Activated T-helper 9 cell treated with anti-CD3 and anti-CD28 coated beads, Interleukin-2, amount 50 U/mL, for 16 hours (primary cell): ENCODE data around the gene TEX2.
A peak's percentile ranks its signal among the peaks of the same experiment; 100 is the strongest.
"Not testable (repeated sequence)": the region's sequence is repeated elsewhere in the genome, so short reads cannot be mapped to it uniquely, and the experiment has no call there.

Experiments
- DNase-seq: peaks from one replicate; pipeline ENCODE4 v3.0.0-alpha.2; 2020; ENCODE audit warnings: low read depth

The TEX2 gene

DNA sequence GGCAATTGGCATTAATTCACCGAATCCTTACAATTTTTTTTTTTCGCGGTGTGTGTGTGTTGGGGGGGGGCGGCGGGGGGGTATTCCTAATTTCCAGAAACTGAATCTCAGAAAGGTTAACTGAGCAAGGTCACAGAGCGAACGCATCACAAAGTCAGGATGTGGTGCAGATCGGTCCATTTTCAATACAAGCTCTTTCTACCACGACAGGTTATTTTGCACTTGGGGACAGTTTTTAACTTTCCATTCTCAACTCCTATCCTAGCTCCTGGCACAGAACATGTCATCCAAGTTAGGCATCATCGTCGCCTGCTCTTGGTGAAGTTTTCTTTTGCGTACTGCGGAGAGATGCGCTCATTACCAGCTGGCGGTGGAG, 117.7 kb downstream of the TEX2 start:
- DNase-seq = no peak

DNA sequence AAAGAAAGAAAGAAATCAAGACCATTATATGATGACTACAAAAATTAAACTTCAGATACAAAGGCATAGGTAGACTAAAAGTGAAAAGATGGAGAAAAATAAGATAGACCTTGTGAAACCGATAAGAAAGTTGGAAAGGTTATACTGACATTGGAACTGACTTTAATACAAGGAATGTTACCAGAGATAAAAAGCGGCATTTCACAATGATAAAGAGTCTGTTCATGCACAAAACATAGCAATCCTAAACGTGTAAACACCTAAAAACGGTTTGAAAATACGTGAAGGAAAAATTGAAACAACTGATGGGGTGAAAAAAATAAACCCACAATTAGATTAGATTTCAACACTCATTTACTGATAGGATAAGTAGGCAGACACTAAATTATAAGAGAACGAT, 123.5 kb downstream of the TEX2 start:
- DNase-seq = no peak

DNA sequence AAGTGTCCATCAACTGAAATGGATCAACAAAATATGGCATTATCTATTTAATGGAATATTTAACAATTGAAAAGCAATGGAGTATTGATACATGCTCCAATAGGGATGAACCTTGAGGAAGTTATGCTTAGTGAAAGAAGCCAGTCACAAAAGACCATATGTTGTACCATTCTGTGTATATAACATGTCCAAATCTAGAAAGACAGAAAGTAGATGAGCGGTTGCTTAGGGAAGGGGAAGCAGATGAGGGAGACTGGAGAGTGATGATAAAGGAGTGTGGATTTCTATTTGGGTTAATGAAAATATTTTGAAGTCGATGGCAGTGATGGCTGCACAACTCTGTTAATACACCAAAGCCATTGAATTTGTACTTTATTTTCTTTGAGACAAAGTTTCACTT, 124.6 kb downstream of the TEX2 start:
- DNase-seq = no peak

DNA sequence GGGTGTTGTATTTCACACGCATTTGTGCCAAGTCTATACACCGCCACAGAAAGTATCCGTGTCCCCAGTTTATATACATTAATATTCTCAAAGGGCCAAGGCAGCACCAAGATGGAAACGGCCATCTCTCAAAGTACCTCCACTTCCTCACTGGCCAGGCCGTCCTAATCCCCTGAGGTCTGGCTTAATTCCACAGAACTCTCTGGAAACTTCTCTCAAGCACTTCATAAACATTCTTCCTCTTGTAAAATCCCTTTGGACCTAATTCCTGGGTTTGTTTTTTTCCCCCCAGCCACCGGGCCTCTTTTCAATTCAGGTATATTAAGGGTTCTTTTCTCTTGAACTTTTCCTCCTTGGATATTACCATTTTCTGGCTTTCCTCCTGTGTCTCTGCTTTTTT, 128.1 kb downstream of the TEX2 start:
- DNase-seq = no peak

DNA sequence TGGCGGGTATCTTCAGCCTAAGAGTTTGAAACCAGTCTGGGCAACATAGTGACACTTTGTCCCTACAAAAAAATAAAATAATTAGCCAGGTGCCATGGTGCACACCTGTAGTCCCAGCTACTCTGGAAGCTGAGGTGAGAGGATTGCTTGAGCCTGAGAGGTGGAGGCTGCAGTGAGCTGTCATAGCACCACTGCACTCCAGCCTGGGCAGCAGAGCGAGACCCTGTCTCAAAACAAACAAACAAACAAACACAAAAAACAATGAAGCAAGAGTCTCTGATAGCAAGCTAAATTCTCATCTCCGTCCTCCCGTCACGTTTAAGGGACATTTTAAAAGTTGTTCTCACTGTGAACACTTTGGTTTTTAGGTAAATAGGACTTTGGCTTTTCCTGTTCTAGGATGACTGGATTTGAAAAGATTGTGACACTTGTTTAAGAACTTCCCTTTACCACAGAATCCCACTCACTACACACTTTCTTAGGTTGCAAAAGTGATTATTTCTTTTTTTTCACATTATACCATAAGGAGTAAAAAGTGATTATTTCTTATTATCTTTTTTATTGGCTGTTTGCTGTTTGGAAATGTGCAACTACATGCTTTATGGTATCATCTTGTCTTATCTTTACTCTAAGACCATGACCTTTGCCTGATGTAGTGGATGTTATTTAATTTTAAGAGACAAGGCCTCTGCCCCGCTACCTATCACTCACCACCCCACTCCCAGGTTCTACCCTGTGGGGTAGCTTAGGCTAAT, 128.7 kb downstream of the TEX2 start:
- DNase-seq = no peak

DNA sequence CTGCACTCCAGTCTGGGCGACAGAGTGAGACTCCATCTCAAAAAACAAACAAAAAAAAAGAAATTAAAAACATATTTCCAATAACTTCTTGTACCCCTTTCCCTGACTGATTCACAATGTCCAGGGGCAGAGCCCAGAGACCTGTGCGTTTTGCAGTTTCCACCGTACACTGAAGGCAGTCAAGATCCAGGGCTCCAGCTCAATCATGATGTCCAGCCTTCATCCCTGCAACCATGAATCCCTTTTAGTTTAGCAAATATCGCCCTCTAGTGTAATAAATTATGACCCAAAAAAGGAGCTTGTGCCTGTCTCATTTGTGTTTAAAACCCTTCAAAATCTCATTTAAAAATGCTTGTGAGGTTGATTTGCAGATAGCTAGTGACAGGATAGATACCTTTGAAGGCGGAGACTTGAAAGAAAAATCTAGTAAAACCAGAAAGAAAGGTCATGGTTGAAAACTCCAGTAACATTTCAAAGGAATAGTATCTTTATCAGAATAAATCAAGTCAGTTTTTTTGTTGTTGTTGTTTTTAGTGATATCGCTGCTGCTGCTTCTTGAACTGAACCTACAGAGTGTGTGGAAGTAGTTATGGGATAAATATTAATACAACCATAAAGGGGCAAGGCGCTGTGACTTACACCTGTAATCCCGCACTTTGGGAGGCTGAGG, 129.4 kb downstream of the TEX2 start:
- no peak for DNase-seq

DNA sequence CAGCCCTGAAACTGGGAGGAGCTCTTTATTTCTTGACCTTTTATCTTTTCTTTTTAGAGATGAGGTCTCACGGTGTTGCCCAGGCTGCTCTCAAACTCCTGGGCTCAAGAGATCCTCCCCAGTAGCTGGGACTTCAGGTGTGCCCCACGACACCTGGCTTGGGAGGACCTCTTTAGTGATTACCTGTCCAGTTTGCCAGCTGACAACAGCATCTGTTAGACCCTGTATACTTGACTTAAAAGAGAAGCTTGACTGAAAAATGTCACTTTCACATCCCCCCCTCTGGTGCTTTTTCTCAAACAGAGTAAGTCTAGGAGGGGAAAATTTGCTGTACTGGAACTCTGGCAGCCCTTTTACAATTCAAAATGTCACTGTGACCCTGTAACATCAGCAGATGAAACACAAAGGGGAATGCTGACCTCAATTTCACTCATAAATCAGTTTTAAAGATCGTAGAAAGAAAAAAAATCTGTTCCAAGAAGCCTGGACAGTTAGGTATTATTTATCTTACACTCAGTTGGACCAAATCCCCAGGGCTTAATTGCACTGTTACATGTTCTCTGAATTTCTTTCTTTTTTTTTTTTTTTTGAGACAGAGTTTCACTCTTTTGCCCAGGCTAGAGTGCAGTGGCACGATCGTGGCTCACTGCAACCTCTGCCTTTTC, 131.3 kb downstream of the TEX2 start:
- no peak for DNase-seq

DNA sequence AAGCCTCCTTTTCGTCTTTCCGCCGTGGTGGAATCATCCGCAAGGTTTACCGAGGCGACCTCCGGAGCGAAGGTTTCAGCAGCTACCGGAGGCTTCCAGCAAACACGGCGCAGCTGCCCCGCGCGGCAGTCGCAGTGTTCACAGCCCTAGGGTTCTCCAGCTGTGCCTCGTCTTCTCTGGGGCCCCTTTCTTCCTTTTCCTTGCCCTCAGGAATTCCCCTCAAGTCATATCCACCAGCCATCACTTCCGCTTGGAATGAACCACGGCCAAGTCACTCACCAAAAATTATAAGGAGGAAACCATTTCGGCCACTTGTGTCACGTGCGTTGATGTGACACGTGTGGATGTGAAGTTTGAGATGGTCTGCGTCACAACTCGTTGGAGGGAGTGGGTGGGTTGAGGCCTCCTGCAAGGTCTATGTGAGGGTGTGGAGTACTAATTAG, 132.5 kb downstream of the TEX2 start:
- DNase-seq = peak; percentile 57

DNA sequence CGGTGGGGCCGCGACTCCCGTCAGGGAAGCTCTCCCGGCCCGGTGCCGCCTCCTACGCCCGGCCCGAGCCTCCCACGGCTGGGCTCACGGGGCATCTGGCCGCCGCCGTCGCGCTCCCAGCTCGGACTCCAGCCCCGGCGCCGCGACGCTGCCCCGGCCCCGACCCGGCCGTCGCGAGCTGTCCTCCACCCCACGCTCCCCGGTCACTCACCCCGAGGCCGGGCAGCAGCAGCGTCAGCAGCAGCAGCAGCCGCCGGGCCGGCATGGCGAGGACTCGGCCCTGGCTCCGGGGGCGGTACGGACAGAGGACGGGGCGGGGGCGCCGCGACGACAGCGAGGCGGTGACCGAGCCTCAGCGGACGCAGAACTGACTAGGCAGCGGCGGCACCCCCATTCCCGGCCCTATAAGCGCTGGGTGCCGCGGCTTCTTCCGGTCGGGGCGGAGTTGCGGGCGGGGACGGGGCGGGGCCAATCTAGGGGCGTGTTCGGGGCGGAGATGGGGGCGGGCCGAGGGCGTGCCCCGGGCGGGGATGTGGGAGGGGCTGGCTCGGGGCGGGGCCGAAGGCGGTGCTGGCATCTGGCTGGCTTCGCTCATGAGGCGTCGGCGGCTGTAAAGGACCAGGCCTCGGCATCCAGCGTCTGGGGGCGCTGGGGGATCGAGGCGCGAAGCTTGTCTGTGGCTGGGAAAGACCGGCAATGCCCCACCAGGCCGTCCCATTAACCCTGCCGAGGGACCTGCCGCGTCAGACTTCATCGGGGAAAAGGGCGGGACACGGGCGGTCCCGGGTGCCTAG, 133.1 kb downstream of the TEX2 start, which contains the start of gene ERN1:
ERN1 (minus strand) TSS at position 380 of the 794 bp plus-strand sequence; CDS start at position 265, 115 bp downstream.
- peak; percentile 88 for DNase-seq

DNA sequence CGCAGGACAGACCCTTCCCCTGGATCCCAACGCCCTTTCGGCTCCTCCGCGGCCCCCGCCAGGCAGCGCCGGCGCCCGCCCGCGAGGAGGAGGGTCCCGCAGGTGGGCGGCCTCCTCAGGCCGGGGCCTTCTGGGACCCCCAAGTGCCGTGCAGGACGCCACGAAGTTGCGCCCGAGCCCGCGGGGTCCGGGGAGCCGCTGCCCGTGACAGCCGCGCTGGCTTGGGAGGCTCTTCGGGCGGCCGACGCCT, 133.6 kb downstream of the TEX2 start:
- no peak for DNase-seq

DNA sequence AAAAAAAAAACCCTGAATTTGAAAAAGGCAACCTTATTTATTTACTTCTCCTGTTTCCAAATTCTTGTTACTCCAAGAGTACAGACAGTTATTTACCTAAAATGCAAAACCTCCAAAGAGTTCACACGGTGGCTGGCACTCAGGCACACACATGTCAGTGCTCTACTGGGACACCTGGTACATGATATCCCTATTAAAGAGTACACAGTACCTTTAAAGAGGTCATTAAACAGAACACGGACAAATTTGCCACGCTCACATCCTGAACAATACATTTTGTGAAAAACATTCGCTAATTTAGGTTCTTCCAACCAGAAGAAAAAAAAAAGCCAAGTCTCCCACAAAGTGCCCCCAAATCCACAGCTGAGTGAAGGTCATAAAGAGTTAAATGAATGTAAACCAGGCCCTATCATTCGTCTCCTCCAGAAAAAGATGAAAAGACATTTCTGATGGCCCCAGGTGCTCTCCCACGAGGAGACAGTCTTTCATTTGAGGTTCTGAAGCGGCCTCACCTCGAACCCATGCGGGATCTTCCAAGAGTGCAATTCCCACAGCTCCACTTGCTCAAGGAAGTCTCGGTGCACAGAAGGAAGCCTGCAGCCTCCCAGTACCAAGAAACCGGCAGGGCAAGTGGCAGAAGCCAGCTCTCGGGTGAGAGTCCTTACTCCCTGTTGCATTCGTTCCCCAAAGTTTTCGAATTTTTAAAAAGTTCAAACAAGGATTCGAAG, 134.1 kb downstream of the TEX2 start:
- no peak for DNase-seq

DNA sequence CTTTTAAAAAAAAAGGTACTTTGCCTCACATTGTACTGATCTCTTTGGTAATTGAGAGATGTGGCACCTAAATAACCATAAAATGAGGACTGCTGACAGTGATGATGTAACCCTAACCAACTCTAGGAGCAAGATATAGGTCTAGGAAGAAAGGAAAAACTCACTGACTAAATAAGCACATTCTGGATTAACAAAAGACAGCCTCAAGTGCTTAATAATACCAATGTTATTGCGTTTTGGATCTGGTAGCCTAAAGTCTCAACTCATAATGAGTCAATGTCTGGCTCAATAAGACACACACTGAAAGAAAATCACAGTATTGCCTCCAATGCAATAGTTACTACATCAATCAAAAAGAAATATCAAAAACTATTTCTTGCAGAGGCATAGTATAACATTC, 136.1 kb downstream of the TEX2 start:
- DNase-seq = no peak

DNA sequence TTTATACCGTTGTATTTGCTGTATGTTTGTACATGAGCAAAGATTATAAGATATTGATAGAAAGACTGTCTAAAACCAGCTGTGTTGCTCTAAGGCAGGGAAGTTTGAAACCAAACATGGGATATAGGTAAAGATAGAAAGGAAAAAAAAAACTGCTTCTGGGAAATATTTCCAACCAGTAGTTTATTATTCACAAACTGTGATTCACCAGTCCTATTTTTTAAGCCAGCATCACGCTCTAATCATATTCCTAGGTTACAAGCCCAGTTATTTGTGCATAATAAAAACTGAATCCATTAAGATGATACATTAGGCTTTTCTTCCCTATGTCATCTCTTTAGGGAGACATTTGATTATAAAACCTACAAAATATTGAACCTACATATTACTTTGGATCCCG, 137.1 kb downstream of the TEX2 start:
- DNase-seq = no peak

DNA sequence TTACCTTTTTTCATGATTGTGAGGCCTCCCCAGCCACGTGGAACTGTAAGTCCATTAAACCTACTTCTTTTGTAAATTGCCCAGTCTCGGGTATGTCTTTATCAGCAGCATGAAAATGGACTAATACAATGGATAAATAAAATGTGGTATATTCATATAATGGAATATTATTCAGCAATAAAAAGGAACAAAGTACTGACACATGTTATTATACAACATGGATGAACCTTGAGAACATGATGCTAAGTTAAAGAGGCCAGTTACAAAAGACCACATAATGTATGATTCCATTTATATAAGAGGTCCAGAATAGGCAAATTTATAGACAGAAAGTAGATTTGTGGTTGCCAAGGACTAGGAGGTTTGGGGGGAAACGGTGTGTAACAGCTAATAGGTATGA, 138.5 kb downstream of the TEX2 start:
- DNase-seq = no peak

DNA sequence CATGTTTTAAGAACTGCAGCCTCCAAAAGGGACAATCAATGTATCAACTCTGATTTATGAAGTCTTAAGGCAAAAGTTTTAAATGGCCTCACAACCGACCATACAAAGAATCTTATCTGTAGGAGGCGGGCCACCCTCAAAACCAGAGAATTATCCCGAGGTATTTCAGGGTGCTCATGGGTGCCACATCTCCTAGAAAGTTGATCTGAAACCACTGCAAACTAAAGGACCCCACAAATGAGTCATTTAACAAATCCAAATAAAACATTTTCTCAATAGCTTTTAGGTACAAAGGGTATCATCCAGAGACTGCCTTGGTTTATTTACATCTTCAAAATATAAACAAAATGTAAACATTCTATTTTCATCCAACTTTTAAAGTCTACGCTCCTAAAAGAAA, 139.9 kb downstream of the TEX2 start:
- no peak for DNase-seq

DNA sequence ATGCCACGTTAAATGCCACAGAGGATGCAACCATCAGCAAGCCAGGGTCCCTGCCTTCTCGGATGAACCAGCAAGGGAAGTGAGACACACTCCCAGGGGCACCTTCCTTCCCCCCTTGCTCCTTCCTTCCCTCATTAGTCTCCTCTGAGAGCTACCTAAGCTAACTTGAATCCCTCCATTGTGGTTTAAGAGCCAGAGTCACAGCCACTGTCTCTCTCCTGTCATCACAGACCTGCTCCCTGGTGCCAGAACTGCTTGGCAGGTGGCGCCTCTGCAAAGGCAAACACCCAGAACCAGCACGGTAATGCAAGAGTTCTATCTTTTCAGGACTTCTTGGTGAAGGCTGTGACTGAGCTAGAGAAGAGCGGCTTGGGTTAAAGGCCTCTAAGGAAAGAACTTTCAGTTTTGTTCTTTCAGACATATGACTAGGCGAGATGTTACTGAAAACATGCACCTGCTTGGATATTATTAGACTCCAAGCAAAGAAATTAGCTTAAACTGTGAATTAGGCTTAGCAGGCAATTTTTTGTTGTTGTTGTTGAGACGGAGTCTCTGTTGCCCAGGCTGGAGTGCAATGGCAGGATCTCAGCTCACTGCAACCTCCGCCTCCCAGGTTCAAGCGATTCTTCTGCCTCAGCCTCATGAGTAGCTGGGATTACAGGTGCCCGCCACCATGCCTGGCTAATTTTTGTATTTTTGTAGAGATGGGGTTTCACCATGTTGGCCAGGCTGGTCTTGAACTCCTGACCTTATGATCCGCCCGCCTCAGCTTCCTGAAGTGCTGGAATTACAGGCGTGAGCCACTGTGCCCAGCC, 141.9 kb downstream of the TEX2 start:
- not testable (repeated sequence) for DNase-seq

DNA sequence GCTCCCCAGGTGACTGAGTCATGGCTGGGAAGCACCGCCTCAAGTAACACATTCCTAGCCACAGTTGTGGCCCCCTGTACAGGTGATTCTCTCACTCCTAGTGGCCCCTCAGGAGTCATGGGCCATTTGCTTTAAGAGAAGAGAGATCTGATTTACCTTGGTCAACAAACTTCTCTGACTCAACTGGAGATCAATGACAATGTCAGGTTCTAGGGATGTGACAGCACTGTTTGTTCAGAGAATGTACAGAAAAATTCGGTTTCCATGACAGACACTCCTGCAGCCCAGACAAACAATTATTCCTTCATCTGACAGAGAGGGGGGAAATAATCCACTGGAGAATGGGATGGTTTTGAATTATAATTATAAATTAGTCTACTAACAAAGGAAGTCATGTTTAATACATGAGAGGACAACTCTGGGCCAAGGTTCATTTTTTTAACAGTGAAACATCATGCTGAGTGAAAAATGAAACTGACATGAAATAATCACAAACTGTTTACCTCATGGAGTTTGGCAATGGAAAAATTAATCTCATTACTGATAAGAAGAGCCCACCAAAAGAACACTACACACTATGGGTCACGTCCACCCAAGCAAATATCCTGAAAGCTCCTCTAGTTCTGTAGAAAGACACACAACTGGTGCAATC, 142.8 kb downstream of the TEX2 start:
- DNase-seq = no peak

DNA sequence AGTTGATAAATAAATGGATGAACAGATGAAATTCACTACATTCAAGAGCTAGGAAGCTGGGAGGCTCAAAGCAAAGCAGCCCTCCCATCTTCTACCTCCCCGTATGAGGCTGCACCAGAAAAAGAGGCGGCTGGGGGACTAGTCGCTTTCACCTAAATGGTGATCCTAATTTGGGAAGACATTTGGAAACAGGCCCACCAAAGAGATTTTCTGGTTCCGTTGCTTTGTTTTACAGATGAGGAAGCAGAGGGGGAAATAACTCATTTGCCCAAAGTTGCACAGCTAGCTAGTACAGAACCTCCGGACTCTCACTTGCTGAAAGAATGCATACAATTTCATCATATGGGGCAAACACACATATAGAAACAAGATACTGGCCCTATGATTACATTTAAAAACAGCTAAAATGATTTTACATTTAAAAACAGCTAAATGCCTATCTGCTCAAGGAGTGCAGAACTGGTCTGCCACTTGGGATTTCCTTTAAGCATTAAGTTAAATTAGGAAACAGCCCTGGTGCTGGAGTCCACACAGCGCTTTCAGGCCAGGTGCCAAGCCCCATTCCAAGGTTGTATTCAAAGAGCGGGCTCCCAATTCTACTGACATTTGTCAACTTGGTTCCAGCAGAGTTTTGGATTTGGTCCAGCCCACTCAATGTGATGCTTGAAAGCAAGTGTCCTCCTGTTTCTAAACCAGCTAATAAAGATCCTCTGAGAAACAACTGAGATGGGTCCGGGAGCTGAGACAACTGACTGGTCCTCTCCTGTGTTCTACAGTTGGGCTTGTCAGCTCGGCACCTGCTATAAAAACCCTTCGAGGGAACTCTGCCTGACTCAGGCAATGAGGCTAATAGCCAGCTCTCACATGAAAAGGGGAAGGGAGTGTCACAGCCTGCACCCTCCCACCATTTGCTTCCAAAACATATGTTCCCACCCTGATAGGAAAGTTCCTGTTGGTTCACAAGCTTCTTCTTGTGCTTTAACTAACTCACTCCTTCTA, 144.8 kb downstream of the TEX2 start:
- no peak for DNase-seq

DNA sequence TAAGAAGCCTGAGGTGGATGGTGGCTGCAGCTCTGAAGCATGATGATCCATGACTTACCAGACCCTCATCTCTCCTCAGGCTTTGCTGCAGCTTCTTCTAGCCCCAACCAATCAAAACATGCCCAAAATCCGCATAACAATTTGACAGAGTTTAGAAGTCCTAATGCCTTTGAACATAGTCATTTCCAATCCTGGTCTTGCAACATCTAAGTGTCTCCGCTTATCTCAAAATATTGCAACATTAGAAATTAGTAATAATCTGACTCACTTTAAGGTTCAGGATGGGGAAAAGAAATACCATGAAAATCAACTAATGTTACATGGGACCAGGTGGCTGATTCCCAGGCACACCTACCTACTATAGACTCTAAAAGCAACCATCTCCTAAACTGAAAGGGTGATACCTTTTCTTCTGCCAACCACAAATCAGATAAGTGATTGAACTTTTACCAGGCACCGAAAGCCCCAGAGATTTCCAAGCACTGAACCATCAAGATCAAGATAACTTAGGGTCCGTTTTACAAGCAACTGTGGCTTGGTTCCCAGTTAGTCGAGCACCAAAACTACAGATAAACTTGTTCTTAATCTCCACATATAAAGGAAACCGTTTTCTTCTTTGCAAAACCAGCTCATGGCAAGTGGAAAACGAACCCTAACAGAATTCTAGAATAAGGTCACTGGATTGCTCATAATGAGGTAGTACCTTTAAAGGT, 147.1 kb downstream of the TEX2 start:
- DNase-seq = no peak
